ENCODE data around the gene ADGRF3. TPM values are rescaled to one million over a fixed set of nuclear protein-coding genes. Genes with fewer than 3 reads are reported as not detected.

The ADGRF3 gene, protein sequence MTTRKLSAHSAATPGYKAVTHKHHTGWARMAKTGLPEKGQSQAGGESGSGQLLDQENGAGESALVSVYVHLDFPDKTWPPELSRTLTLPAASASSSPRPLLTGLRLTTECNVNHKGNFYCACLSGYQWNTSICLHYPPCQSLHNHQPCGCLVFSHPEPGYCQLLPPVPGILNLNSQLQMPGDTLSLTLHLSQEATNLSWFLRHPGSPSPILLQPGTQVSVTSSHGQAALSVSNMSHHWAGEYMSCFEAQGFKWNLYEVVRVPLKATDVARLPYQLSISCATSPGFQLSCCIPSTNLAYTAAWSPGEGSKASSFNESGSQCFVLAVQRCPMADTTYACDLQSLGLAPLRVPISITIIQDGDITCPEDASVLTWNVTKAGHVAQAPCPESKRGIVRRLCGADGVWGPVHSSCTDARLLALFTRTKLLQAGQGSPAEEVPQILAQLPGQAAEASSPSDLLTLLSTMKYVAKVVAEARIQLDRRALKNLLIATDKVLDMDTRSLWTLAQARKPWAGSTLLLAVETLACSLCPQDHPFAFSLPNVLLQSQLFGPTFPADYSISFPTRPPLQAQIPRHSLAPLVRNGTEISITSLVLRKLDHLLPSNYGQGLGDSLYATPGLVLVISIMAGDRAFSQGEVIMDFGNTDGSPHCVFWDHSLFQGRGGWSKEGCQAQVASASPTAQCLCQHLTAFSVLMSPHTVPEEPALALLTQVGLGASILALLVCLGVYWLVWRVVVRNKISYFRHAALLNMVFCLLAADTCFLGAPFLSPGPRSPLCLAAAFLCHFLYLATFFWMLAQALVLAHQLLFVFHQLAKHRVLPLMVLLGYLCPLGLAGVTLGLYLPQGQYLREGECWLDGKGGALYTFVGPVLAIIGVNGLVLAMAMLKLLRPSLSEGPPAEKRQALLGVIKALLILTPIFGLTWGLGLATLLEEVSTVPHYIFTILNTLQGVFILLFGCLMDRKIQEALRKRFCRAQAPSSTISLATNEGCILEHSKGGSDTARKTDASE
- total RNA-seq = not detected in 2 replicates

DNA sequence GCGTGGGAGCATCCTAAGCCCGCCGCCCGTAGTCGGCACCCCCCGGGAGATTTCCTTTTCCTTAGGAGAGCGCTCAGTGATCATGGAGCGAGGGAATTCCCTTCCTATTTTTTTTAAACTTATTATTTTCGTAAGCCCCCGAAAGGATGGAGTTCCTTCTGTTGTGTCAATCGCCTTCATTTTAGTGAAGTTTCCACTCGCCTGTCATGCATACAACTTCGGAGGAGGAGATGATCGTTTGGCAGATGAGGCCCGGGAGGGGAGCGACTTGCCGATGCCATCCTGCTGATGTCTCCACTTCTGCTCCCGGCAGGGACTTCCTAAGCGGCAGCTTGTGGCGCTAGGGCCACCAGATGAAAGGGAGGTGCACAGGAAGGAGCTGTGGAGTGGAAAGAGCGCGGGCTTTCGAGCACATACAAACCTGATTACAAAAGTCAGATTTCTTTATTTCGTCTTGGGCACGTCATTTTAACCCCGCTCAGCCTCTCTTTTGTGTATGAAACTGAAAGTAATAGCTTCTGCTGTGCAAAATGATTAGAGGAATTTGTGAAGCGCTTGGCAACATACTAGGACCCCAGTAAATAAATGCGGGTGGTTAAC lies at the start of gene ADGRF3:
TSS of gene ADGRF3 (minus strand) at position 336 of the 600 bp plus-strand sequence. CDS start 555 bp downstream, outside the sequence.

DNA sequence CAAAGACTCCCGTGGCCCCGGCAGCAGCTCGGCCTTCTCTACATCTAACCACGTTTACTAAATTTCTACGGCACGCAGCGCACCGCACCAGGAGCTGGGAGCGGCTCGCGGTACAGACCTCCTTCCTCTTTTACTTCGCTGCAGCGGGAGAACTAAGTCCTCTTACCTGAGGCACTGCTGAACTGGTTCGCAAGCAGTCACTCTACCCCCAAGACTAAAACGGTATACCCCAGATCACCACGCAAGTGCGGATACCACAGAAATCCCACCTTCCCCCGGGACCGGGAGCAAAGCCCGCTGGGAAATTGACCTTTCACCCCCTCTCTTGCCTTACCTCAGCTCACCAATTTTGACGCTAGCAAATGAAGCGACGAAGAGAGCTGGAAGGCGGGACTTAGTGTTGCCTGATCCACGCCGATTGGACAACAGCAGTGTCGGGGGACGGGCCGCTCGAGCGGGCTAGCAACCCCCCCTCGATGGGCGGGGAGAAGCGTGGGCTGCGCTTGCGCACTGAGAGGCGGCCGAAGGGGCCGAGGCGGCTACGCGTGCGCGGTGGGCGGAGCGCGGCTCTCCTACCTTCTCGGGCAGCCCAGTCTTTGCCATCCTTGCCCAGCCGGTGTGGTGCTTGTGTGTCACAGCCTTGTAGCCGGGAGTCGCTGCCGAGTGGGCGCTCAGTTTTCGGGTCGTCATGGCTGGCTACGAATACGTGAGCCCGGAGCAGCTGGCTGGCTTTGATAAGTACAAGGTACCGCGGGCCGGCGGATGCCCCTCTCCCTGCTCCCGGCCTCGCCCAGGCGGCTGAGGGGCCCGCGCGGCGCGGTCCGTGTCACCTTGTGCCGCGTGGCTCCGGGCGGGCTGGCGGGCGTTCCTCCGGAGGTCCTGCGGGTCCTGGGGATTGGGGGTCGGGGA lies 790 bp downstream of the ADGRF3 start, which contains the start of gene SELENOI:
TSS of gene SELENOI (plus strand) at position 599 of the 909 bp plus-strand sequence. CDS start at position 689, 90 bp downstream.

Other genes starting within 250 kb of the ADGRF3 start
- 4.0 and 4.2 TPM in 2 replicates for gene GAREM2, start 173.7 kb downstream of the ADGRF3 start, total RNA-seq
- 140 and 142 TPM in 2 replicates for gene HADHA, start 102.2 kb downstream of the ADGRF3 start, total RNA-seq
- 147 and 148 TPM in 2 replicates for gene HADHB, start 101.8 kb downstream of the ADGRF3 start, total RNA-seq
- 5.1 and 7.6 TPM in 2 replicates for gene SELENOI, start 646 bp downstream of the ADGRF3 start, total RNA-seq
- 0.59 TPM in 1 of 2 replicates, not detected in the other for gene DRC1, start 55.1 kb upstream of the ADGRF3 start, total RNA-seq
- gene OTOF, start 131.3 kb upstream of the ADGRF3 start, total RNA-seq = 0.06 and 0.54 TPM in 2 replicates

Data from cardiac ventricle fibroblast (primary cell).